NCI-H187 (cell line): ENCODE data around the gene NDUFB2.
"Not testable (repeated sequence)": the region's sequence is repeated elsewhere in the genome, so short reads cannot be mapped to it uniquely, and the experiment has no call there.

Source experiments
- DNase-seq, 2 experiments: peaks; one replicate each; lab custom pipeline; 2025; lab: John Stamatoyannopoulos, UW

Gene NDUFB2

GRCh38 chr7:140734096-140734495 is 37.6 kb downstream of the NDUFB2 start:
- DNase-seq: no peak

DNA sequence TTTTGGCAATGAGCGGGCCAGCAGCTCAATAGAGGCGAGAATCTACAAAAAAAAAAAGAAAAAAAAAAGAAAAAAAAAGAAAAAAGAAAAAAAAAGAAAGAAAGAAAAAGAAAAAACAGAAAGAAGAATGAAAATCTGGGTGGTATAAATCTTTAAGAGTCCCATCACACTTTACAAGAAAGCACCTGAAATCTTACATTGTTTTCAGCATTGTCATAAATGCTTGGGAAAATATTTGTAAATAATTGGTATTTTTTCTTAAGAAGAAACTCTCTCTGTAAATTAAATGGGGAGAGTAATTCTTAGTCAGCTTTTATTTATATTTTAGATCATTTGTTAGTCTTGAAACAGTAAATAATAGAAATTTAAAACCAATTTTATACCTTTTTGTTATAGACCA is 38.2 kb downstream of the NDUFB2 start:
- DNase-seq: no peak

DNA sequence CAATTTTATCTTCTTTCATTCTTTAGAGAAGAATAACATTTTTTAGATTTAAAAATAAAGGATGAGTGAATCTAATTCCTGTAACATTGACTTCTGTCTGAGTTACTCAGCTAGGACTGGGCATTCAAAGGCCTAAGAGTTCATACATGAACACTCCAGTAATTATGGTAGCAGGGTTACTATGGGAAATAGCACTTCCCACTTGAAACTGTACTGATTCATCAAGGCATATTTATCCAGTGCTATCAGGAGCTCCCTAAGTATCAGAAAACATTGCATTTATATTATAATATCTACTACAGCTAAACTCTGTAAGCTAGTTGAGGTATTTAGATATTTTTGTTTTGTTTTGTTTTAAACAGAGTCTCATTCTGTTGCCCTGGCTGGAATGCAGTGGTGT is 41.8 kb downstream of the NDUFB2 start:
- DNase-seq: no peak

GRCh38 chr7:140743255-140743654 is 46.7 kb downstream of the NDUFB2 start:
- not testable (repeated sequence) for DNase-seq

- DNase-seq: no peak
These were observed 47.5 kb downstream of the NDUFB2 start for GRCh38 chr7:140744005-140744404.

DNA sequence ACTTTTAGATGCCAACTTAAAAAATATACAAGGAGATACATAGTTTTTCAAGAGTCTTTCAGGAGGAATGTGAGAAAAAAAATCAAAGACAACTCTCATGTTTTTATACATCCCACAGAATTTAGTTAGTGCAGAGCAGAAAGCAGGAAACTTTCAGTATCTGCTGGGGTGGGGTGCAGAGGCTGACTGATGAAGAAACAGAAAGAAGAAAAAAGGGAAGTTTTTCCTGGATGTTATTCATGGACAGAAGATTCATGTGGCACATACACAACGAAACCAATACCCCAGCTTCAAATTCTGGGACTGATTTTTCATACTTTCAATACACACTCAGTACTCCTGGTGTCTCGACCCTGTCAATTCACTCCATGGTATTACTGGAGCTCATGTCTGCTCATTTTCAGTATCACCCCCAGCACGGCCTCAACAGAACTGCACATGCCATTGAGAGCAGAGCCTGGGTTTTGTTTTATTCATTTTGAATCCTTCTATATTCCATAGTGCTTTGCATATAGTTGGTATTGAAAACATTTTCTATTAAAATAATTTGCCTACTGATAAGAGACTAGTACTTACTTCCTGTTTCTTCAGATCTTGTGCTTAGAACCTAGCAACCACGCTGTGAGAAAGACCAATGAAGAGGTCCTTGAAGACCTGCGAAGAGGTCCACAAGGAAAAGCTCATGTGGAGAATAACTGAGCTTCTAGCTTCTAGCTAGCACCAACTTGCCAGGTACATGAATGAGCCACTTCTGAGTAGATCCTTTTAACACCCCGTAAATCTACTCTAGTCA is 49.0 kb downstream of the NDUFB2 start:
- no peak for DNase-seq

- DNase-seq: no peak
These were observed 50.2 kb downstream of the NDUFB2 start for GRCh38 chr7:140746751-140747150.

DNA sequence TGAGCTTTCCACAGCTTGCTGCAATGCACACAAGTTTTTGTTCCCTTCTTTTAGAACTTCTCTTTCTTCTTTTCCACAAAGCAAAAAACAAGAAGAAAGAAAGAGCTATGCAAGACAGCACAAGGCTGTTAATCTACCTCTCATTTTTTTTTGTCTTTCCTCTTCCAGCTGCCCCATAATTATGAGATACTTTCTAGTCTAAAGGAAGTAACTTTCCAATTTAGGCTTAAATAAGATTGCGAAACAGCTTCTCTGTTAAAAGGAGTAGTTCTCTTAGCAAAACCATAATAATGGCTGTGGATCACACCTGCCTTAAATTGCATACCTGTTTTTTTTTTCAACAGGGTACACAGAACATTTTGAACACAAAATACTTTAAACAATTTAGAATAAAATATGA is 56.0 kb downstream of the NDUFB2 start:
- DNase-seq: no peak

GRCh38 chr7:140754506-140754905 is 58.0 kb downstream of the NDUFB2 start:
- no peak for DNase-seq
